ENCODE measurements around the gene KRTAP2-4.
"Not testable (repeated sequence)": the region's sequence is repeated elsewhere in the genome, so short reads cannot be mapped to it uniquely, and the experiment has no call there.

KRTAP2-4 gene

DNA sequence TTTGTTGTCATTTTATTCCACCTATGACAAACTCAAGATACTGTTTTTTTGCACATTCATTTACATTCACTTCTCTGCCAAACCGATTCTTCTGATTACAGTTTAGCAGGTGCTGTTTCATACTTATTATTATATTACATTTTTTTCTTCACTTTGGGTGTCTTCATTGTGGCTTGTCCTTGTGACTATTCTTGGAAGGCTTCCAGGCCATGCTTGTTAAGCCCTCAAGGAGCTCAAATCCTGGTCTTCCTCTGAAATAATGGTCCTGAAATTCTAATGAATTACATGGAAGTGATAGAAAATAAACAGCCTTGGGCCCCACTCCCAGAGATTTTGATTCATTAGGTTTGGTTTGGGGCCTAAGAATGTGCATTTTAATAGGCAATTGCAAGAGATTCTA lies 1.4 kb downstream of the KRTAP2-4 start:
- TF ChIP-seq CTCF (IDR thresholded peaks at IDR 0.05; ENCODE audit: unreplicated experiment in 3 of 3) = no peak
- Mint-ChIP-seq H3K4me1 (no peaks in the 10 kb centered on the region), H3K9me3 (no peaks in the 10 kb centered on the region), H3K4me3 (no peak overlapping the region), H3K27ac (no peak overlapping the region), H3K27me3 (ENCODE audit: low read depth) (peaks cover 7% of the 10 kb centered on the region), H3K36me3 (ENCODE audit: low read depth) (no peaks in the 10 kb centered on the region)

- H3K27me3 Mint-ChIP-seq (ENCODE audit: low read depth) = peaks cover 8% of the 10 kb centered on the region
- H3K27ac Mint-ChIP-seq = no peak overlapping the region
- no peaks in the 10 kb centered on the region for H3K9me3 Mint-ChIP-seq
Observed at GRCh38 chr17:41063449-41063848, 2.2 kb downstream of the KRTAP2-4 start.

GRCh38 chr17:41061964-41062363 lies 3.7 kb downstream of the KRTAP2-4 start:
- H3K27me3 Mint-ChIP-seq (ENCODE audit: low read depth) = peaks cover 7% of the 10 kb centered on the region
- H3K36me3 Mint-ChIP-seq (ENCODE audit: low read depth) = no peaks in the 10 kb centered on the region
- no peaks in the 10 kb centered on the region for H3K4me1 Mint-ChIP-seq
- H3K9me3 Mint-ChIP-seq = no peaks in the 10 kb centered on the region
- H3K4me3 Mint-ChIP-seq = no peak overlapping the region
- no peak for TF ChIP-seq CTCF (IDR thresholded peaks at IDR 0.05; ENCODE audit: unreplicated experiment in 3 of 3)
- H3K27ac Mint-ChIP-seq = no peak overlapping the region

More at GRCh38 chr17:41063449-41063848, 2.2 kb downstream of the KRTAP2-4 start:
- H3K4me1 Mint-ChIP-seq = no peaks in the 10 kb centered on the region
- TF ChIP-seq CTCF (IDR thresholded peaks at IDR 0.05; ENCODE audit: unreplicated experiment in 3 of 3) = no peak
- no peaks in the 10 kb centered on the region for H3K36me3 Mint-ChIP-seq (ENCODE audit: low read depth)
- no peak overlapping the region for H3K4me3 Mint-ChIP-seq

- peaks cover 7% of the 10 kb centered on the region for H3K27me3 Mint-ChIP-seq (ENCODE audit: low read depth)
- H3K9me3 Mint-ChIP-seq = no peaks in the 10 kb centered on the region
- H3K4me1 Mint-ChIP-seq = no peaks in the 10 kb centered on the region
- H3K36me3 Mint-ChIP-seq (ENCODE audit: low read depth) = no peaks in the 10 kb centered on the region
- no peak within 1 kb of the TSS for H3K27ac Mint-ChIP-seq
- no peak for TF ChIP-seq CTCF (IDR thresholded peaks at IDR 0.05; ENCODE audit: unreplicated experiment in 3 of 3)
- no peak within 1 kb of the TSS for H3K4me3 Mint-ChIP-seq
Observed at GRCh38 chr17:41060052-41060604, 5.6 kb downstream of the KRTAP2-4 start, which contains the start of gene KRTAP2-3. TSS of gene KRTAP2-3 (minus strand) at chr17:41060114. CDS start at chr17:41060050, 64 bp downstream.

DNA sequence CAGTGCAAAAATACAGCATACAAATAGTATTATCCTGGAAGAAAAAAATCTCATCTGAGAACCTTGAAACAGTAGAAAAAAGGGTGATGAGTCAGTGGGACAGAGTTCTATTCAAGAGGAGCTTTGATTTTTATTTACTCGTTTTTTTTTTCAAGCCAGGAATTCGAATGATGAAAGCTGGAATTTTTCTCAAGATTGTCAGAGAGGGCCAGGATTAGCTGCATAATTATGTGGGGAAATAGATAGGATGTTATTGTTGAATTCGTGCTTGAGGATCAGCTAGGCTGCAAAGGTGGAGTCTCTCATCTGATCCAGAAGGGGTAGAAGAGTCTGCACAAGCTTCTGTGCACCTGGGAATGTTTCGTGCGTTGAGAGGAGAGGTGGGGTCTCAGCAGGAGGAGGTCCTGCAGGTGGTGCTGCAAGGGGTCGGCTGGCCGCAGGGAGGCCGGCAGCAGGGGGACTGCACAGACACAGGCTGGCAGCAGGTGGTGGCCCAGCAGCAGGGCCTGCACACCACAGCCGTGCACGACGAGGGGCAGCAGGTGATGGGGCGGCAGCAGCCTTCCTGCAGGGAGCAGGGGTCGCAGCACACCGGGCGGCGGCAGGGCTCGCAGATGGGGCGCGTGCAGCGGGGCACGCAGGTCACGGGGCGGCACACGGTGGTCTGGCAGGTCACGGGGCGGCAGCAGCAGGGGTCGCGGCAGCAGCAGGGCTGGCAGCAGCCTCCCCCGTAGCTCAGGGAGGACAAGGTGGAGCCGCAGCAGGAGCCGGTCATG lies 6.2 kb downstream of the KRTAP2-4 start:
- not testable (repeated sequence) for H3K4me3 Mint-ChIP-seq; H3K4me1 Mint-ChIP-seq; H3K27me3 Mint-ChIP-seq (ENCODE audit: low read depth); H3K9me3 Mint-ChIP-seq; H3K27ac Mint-ChIP-seq; H3K36me3 Mint-ChIP-seq (ENCODE audit: low read depth)

DNA sequence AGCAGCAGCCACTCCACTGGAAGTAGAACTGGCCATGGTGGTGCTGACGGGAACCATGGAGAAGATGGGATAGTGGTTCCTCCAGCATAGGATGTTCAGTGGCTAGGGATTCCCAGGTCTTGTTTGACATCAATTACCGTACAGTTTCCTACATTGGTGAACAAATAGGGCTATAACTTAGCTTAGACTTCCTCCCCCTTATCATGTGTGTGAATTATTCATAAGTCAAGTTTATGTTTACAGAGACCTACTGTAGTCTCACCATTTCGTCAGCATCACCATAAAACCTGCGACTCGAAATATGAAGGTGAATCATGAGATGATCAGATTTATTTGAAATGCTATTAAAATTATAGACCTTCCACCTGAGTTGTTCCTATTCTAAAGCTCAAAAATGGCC lies 6.9 kb downstream of the KRTAP2-4 start:
- Mint-ChIP-seq H3K27ac (no peak overlapping the region), H3K4me3 (no peak overlapping the region), H3K4me1 (no peaks in the 10 kb centered on the region), H3K27me3 (ENCODE audit: low read depth) (peaks cover 4% of the 10 kb centered on the region), H3K36me3 (ENCODE audit: low read depth) (peaks cover under 1% of the 10 kb centered on the region), H3K9me3 (peaks cover under 1% of the 10 kb centered on the region)
- no peak for TF ChIP-seq CTCF (IDR thresholded peaks at IDR 0.05; ENCODE audit: unreplicated experiment in 3 of 3)
